H1 (cell line): ENCODE measurements around the gene CITED1. TPM values are rescaled to one million over a fixed set of nuclear protein-coding genes. Genes with fewer than 3 reads are reported as not detected.

ENCODE experiments used
- CTCF ChIA-PET: fragments of 300-600 bp; sonication (Branson Sonifier 250); formaldehyde crosslinking; loops from one replicate; lab custom pipeline; 2021; ENCODE audit not compliant: partially characterized antibody; lab: Charles Lee
- POLR2A ChIA-PET: fragments of 300-600 bp; sonication (Branson Sonifier 250); formaldehyde crosslinking; loops from one replicate; lab custom pipeline; 2021; ENCODE audit warnings: inconsistent platforms; ENCODE audit not compliant: partially characterized antibody; lab: Charles Lee
- DNase-seq, 2 experiments: peaks; one replicate each; pipeline versions ENCODE4 v3.0.0 to v3.0.0-alpha.2; 2010 to 2022; ENCODE audit warnings: low spot score in 2 of 2, low read depth in 1 of 2, mixed read lengths in 1 of 2
- FAIRE-seq: peaks from 2 replicates; lab custom pipeline; 2011; peaks lifted over from hg19 to GRCh38; lab: Jason Lieb, UNC
- H2AFZ ChIP-seq: 2 replicates; pipeline ENCODE4 v1.8.1; 2012; ENCODE audit warnings: low read length, inconsistent platforms
- H2AK5ac ChIP-seq: 2 replicates; pipeline ENCODE4 v1.6.1; 2013; ENCODE audit warnings: low read depth, low read length
- H2BK120ac ChIP-seq: replicated peaks from 2 replicates; pipeline ENCODE3; 2013; ENCODE audit warnings: low read depth, low read length, inconsistent platforms
- H2BK12ac ChIP-seq: 2 replicates; pipeline ENCODE4 v1.6.1; 2013; ENCODE audit warnings: low read depth, low read length
- H2BK15ac ChIP-seq: 2 replicates; pipeline ENCODE4 v1.6.1; 2013; ENCODE audit warnings: low read length
- H2BK20ac ChIP-seq: 2 replicates; pipeline ENCODE4 v1.6.1; 2013; ENCODE audit warnings: low read length
- H2BK5ac ChIP-seq: 2 replicates; pipeline ENCODE4 v1.6.1; 2013; ENCODE audit warnings: low read depth, low read length
- H3K14ac ChIP-seq: 2 replicates; pipeline ENCODE4 v1.6.1; 2013; ENCODE audit warnings: inconsistent platforms; ENCODE audit not compliant: insufficient read length
- H3K18ac ChIP-seq: 2 replicates; pipeline ENCODE4 v1.6.1; 2013; ENCODE audit warnings: low read length; ENCODE audit errors: extremely low read depth
- H3K23ac ChIP-seq: 2 replicates; pipeline ENCODE4 v1.6.1; 2013; ENCODE audit warnings: inconsistent platforms; ENCODE audit not compliant: insufficient read length
- H3K23me2 ChIP-seq: 2 replicates; pipeline ENCODE4 v1.6.1; 2013; ENCODE audit warnings: low read depth, low read length
- H3K27ac ChIP-seq: 2 replicates; pipeline ENCODE4 v1.6.1; 2011; ENCODE audit warnings: low read depth, low read length, inconsistent platforms
- H3K27me3 ChIP-seq, 4 experiments: replicated peaks in 1 of 4; 1 replicate in 1 of 4; 2 replicates in 3 of 4; pipeline versions ENCODE4 v1.6.1 to v1.8.1; 2011 to 2013; ENCODE audit warnings: low read length in 3 of 4, mild to moderate bottlenecking in 3 of 4, inconsistent platforms in 2 of 4, mixed read lengths in 2 of 4, moderate library complexity in 1 of 4; ENCODE audit not compliant: control insufficient read depth in 3 of 4, insufficient read depth in 3 of 4; ENCODE audit errors: extremely low read depth in 1 of 4
- H3K36me3 ChIP-seq, 4 experiments: 2 replicates each; pipeline versions ENCODE4 v1.6.1 to v1.8.1; 2011 to 2013; ENCODE audit warnings: mild to moderate bottlenecking in 4 of 4, low read length in 3 of 4, moderate library complexity in 2 of 4, control low read depth in 1 of 4, inconsistent platforms in 1 of 4; ENCODE audit not compliant: insufficient read depth in 4 of 4, control insufficient read depth in 2 of 4
- H3K4ac ChIP-seq: replicated peaks from 2 replicates; pipeline ENCODE3; 2013; ENCODE audit warnings: low read length, low read depth, mixed read lengths, inconsistent platforms; ENCODE audit not compliant: insufficient read length
- H3K4me1 ChIP-seq, 4 experiments: replicated peaks in 1 of 4; 1 replicate in 1 of 4; 2 replicates in 3 of 4; pipeline versions ENCODE4 v1.6.1 to v1.8.1; 2011 to 2013; ENCODE audit warnings: low read length in 3 of 4, inconsistent platforms in 2 of 4, mixed read lengths in 1 of 4; ENCODE audit not compliant: insufficient read depth in 4 of 4, control insufficient read depth in 3 of 4
- H3K4me2 ChIP-seq, 2 experiments: 2 replicates each; pipeline versions ENCODE4 v1.6.1 to v1.8.1; 2011 to 2013; ENCODE audit warnings: low read depth in 2 of 2, low read length in 2 of 2, control low read depth in 1 of 2, inconsistent platforms in 1 of 2, mild to moderate bottlenecking in 1 of 2; ENCODE audit not compliant: insufficient read depth in 1 of 2
- H3K4me3 ChIP-seq, 4 experiments: fragments of 200-600, 300-600 bp in 1 of 4; sonication (generic), shearing (Covaris generic), sonication (Bioruptor Twin) in 1 of 4; 2 replicates each; pipeline versions ENCODE4 v1.5.1 to v1.8.1; 2011 to 2016; ENCODE audit warnings: low read length in 4 of 4, low read depth in 3 of 4, control low read depth in 2 of 4, inconsistent platforms in 2 of 4, mild to moderate bottlenecking in 2 of 4, mixed read lengths in 1 of 4, moderate library complexity in 1 of 4; ENCODE audit not compliant: insufficient read depth in 2 of 4; ENCODE audit errors: extremely low read depth in 1 of 4
- H3K56ac ChIP-seq: replicated peaks from 2 replicates; pipeline ENCODE3; 2013; ENCODE audit warnings: low read depth, mild to moderate bottlenecking, mixed read lengths, low read length, inconsistent platforms; ENCODE audit not compliant: insufficient read length
- H3K79me1 ChIP-seq: 2 replicates; pipeline ENCODE4 v1.6.1; 2013; ENCODE audit warnings: low read depth, low read length, control low read depth
- H3K79me2 ChIP-seq, 2 experiments: 2 replicates each; pipeline versions ENCODE4 v1.6.1 to v1.8.1; 2012 to 2013; ENCODE audit warnings: low read length in 2 of 2, mild to moderate bottlenecking in 2 of 2, inconsistent platforms in 1 of 2; ENCODE audit not compliant: insufficient read depth in 2 of 2, control insufficient read depth in 1 of 2
- H3K9ac ChIP-seq, 4 experiments: replicated peaks in 1 of 4; 1 replicate in 1 of 4; 2 replicates in 3 of 4; pipeline versions ENCODE4 v1.6.1 to v1.8.1; 2011 to 2013; ENCODE audit warnings: low read depth in 3 of 4, low read length in 3 of 4, control low read depth in 2 of 4, mild to moderate bottlenecking in 2 of 4, moderate library complexity in 2 of 4, inconsistent platforms in 1 of 4; ENCODE audit errors: extremely low read depth in 1 of 4
- H3K9me3 ChIP-seq, 2 experiments: 2 replicates each; pipeline versions ENCODE4 v1.6.1 to v1.8.1; 2012 to 2013; ENCODE audit warnings: mild to moderate bottlenecking in 2 of 2, moderate library complexity in 2 of 2, control low read depth in 1 of 2, inconsistent platforms in 1 of 2, low read depth in 1 of 2, low read length in 1 of 2, mixed read lengths in 1 of 2; ENCODE audit not compliant: insufficient read depth in 2 of 2
- H4K20me1 ChIP-seq, 2 experiments: replicated peaks in 1 of 2; 2 replicates each; pipeline versions ENCODE3 to v1.8.1; 2011 to 2013; ENCODE audit warnings: inconsistent platforms in 2 of 2, low read length in 2 of 2, mild to moderate bottlenecking in 1 of 2; ENCODE audit not compliant: insufficient read depth in 2 of 2, control insufficient read depth in 1 of 2
- H4K5ac ChIP-seq: 2 replicates; pipeline ENCODE4 v1.6.1; 2013; ENCODE audit warnings: low read length, low read depth, mixed read lengths, inconsistent platforms; ENCODE audit not compliant: insufficient read length
- H4K8ac ChIP-seq: 2 replicates; pipeline ENCODE4 v1.8.0; 2013; ENCODE audit warnings: mild to moderate bottlenecking, moderate library complexity, low read length, inconsistent platforms; ENCODE audit not compliant: insufficient read depth; ENCODE audit errors: extremely low read depth
- H4K91ac ChIP-seq: replicated peaks from 2 replicates; pipeline ENCODE3; 2013; ENCODE audit warnings: low read length, mixed read lengths, inconsistent platforms; ENCODE audit not compliant: insufficient read length
- CEBPB ChIP-seq: IDR thresholded peaks from 2 replicates; pipeline ENCODE4 v1.6.1; 2012; ENCODE audit warnings: low read depth, low read length
- FOSL1 ChIP-seq: IDR thresholded peaks from 2 replicates; pipeline ENCODE4 v1.6.1; 2011; ENCODE audit warnings: mild to moderate bottlenecking, low read depth, low read length, moderate library complexity; ENCODE audit not compliant: insufficient read depth
- HDAC6 ChIP-seq: IDR thresholded peaks from one replicate; pipeline ENCODE4 v1.7.1; 2012; ENCODE audit warnings: low read depth, mild to moderate bottlenecking, inconsistent platforms, low read length, moderate library complexity
- KDM1A ChIP-seq: fragments of 200-600, 300-600 bp; sonication (generic); IDR thresholded peaks from 2 replicates; pipeline ENCODE4 v1.7.1; 2016; ENCODE audit warnings: mild to moderate bottlenecking, low read length, borderline replicate concordance
- KDM5A ChIP-seq: fragments of 200-600 bp; IDR thresholded peaks from 2 replicates; pipeline ENCODE4 v1.7.1; 2012; ENCODE audit warnings: mild to moderate bottlenecking, low read length, inconsistent platforms, mixed read lengths
- MAFK ChIP-seq: IDR thresholded peaks from 2 replicates; pipeline ENCODE4 v1.6.1; 2012; ENCODE audit warnings: low read depth, mild to moderate bottlenecking, improper control_type of control experiment, low read length
- POLR2A ChIP-seq, 2 experiments: IDR thresholded peaks; 1 replicate in 1 of 2; 2 replicates in 1 of 2; pipeline ENCODE4 v1.6.1; 2011; ENCODE audit warnings: low read depth in 2 of 2, low read length in 2 of 2, mild to moderate bottlenecking in 2 of 2; ENCODE audit errors: control extremely low read depth in 1 of 2
- POLR2AphosphoS5 ChIP-seq: IDR thresholded peaks from 2 replicates; pipeline ENCODE4 v1.6.1; 2011; ENCODE audit warnings: low read depth, low read length
- SAP30 ChIP-seq: fragments of 300-600 bp; sonication (generic); IDR thresholded peaks from 2 replicates; pipeline ENCODE4 v1.7.1; 2012; ENCODE audit warnings: low read length, moderate library complexity, mild to moderate bottlenecking, inconsistent platforms; ENCODE audit not compliant: insufficient read depth, insufficient replicate concordance
- SP4 ChIP-seq: IDR thresholded peaks from 2 replicates; pipeline ENCODE4 v1.6.1; 2012; ENCODE audit warnings: low read length, inconsistent platforms
- TAF1 ChIP-seq: IDR thresholded peaks from 2 replicates; pipeline ENCODE4 v1.6.1; 2011; ENCODE audit warnings: mild to moderate bottlenecking, low read depth, low read length
- USF2 ChIP-seq: IDR thresholded peaks from 2 replicates; pipeline ENCODE4 v1.6.1; 2011; ENCODE audit warnings: low read length, improper control_type of control experiment
- YY1 ChIP-seq: IDR thresholded peaks from 2 replicates; pipeline ENCODE4 v1.6.1; 2011; ENCODE audit warnings: low read depth, mild to moderate bottlenecking, low read length
- WGBS, 2 experiments: shearing (Covaris generic) in 1 of 2; methylation state at CpG; one replicate each; pipeline versions ENCODE4 v1.1.6 to v1.1.7; 2013 to 2015; ENCODE audit warnings: low lambda C conversion rate in 2 of 2, mixed read lengths in 2 of 2, inconsistent platforms in 1 of 2, low coverage in 1 of 2, missing lambda C conversion rate in 1 of 2; ENCODE audit not compliant: insufficient replicate concordance in 2 of 2, insufficient coverage in 1 of 2, insufficient read length in 1 of 2; ENCODE audit errors: extremely low coverage in 1 of 2, missing lambda C conversion rate in 1 of 2; 5-methylcytosine and 5-hydroxymethylcytosine counted together
- polyA plus RNA-seq, 7 experiments: library from polyadenylated mRNA; depleted of rRNA in 3 of 7; stranded (reverse) in 5 of 7; unstranded in 2 of 7; fragments of >200 nt in 5 of 7; fragments of 200-250 nt in 2 of 7; gene quantifications; 1 replicate in 5 of 7; 2 replicates in 1 of 7; 4 replicates in 1 of 7; pipeline versions ENCODE4 v1.2.1 to v1.2.3, GENCODE V29; 2011 to 2013; ENCODE audit warnings: missing spikeins in 2 of 7, mixed read lengths in 2 of 7
- total RNA-seq: library from RNA; stranded (reverse); fragmentation: NEBNext Ultra II Directional; extraction: Animal tissue kit (Norgen Biotek cat#: 25700); gene quantifications from 2 replicates; pipeline ENCODE4 v1.2.1, GENCODE V29; 2021

The CITED1 gene
- total and polyA plus RNA-seq, 2 of the 8 experiments (the other 6 are each of a cell fraction or from before 2014, with no cell fraction given), result 1.2 to 2.4 TPM

- H3K4me2 ChIP-seq, result peak overlapping the region; percentile 74 to 82
- POLR2A ChIA-PET, result interaction anchor here (0.6 to 3.1 kb wide), 5 partner anchors 8 to 66 kb away, joined by 3 to 10 read pairs (median 3); partner anchors contain the start of gene RPS4X
Observed at GRCh38 chrX:72308209-72308565, 2.5 kb upstream of the CITED1 start.

More at GRCh38 chrX:72308209-72308565, 2.5 kb upstream of the CITED1 start:
- H4K8ac ChIP-seq, result no peak overlapping the region
- H2AK5ac ChIP-seq, result no peak overlapping the region
- H2BK20ac ChIP-seq, result no peak overlapping the region
- H3K27me3 ChIP-seq, result peaks cover 34 to 68% (median 60%) of the 10 kb centered on the region in 4 experiments
- no peak overlapping the region for H2BK15ac ChIP-seq
- H3K23me2 ChIP-seq, result peaks cover 16% of the 10 kb centered on the region
- TF ChIP-seq HDAC6 (no peak), SP4 (no peak), POLR2AphosphoS5 (no peak), POLR2A (IDR thresholded peaks at IDR 0.05; ENCODE audit: control extremely low read depth in 1 of 2, low read depth in 2 of 2, low read length in 2 of 2) (no peak), CEBPB (no peak), FOSL1 (no peak), USF2 (no peak), TAF1 (no peak), SAP30 (no peak), MAFK (no peak), YY1 (no peak), KDM1A (no peak), KDM5A (no peak)
- no peak overlapping the region for H3K23ac ChIP-seq
- no peak overlapping the region for H4K91ac ChIP-seq
- H3K27ac ChIP-seq, result no peak overlapping the region
- H2AFZ ChIP-seq, result no peak overlapping the region
- H3K36me3 ChIP-seq, result peaks cover 0 to 2% (median 0%) of the 10 kb centered on the region in 4 experiments; a peak in 1 of 8 replicates
- DNase-seq (no peak), FAIRE-seq (no peak)
- H3K18ac ChIP-seq, result no peak overlapping the region
- WGBS, 2 experiments, result 8% methylated on average over 5 of the region's 11 CpGs; no CpG with 5 or more reads in 1 of the 2 experiments
- H3K79me1 ChIP-seq, result no peaks in the 10 kb centered on the region
- H3K79me2 ChIP-seq, result no peaks in the 10 kb centered on the region
- no peak overlapping the region for H3K4ac ChIP-seq
- H3K4me1 ChIP-seq, result peaks cover 0 to 6% (median 1%) of the 10 kb centered on the region in 4 experiments; a peak in 4 of 7 replicates
- no peaks in the 10 kb centered on the region for H3K9me3 ChIP-seq
- H4K5ac ChIP-seq, result no peak overlapping the region
- no peak overlapping the region for H2BK12ac ChIP-seq
- peaks cover 0 to 2% of the 10 kb centered on the region in 2 experiments for H4K20me1 ChIP-seq
- H3K9ac ChIP-seq, result no peak overlapping the region
- H3K56ac ChIP-seq, result no peak overlapping the region
- no peak overlapping the region for H2BK5ac ChIP-seq
- H3K4me3 ChIP-seq, result peak overlapping the region in 2 of 4 experiments; percentile 17 to 61; a peak in 2 of 8 replicates
- no peak overlapping the region for H2BK120ac ChIP-seq
- CTCF ChIA-PET, result interaction anchor here (0.9 to 2.1 kb wide), 5 partner anchors 8 to 238 kb away, joined by 3 to 9 read pairs (median 3); no protein-coding TSS in a partner anchor
- H3K14ac ChIP-seq, result no peak overlapping the region
